Germinal center (tissue), 1 donor: ENCODE data around the gene SERINC5.
"Not testable (repeated sequence)": the region's sequence is repeated elsewhere in the genome, so short reads cannot be mapped to it uniquely, and the experiment has no call there.

ENCODE experiments used
- DNase-seq: peaks from one replicate; pipeline ENCODE4 v3.0.0; 2012; ENCODE audit warnings: mixed read lengths, low spot score

SERINC5 gene

DNA sequence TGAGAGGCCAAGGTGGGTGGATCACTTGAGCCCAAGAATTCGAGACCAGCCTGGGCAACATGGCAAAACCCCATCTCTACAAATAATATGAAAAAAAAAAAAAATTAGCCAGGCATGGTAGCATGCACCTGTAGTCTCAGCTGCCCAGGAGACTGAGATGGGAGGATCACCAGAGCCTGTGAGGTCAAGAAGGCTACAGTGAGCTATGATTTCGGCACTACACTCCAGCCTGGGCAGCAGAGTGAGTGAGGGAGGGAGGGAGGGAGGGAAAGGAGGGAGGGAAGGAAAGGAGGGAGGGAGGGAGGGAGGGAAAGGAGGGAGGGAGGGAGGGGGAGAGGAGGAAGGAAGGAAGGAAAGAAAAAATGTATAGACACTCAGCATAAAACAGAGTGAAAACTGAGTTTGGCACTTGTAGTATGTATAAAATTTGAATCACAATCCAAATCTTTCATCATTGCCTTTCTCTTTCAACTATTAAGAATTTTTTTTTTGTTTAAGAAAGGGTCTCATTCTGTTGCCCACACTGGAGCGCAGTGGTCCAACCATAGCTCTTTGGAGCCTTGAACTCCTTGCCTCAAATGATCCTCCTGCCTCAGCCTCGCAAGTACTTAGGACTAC, 27.8 kb downstream of the SERINC5 start:
- no peak for DNase-seq

DNA sequence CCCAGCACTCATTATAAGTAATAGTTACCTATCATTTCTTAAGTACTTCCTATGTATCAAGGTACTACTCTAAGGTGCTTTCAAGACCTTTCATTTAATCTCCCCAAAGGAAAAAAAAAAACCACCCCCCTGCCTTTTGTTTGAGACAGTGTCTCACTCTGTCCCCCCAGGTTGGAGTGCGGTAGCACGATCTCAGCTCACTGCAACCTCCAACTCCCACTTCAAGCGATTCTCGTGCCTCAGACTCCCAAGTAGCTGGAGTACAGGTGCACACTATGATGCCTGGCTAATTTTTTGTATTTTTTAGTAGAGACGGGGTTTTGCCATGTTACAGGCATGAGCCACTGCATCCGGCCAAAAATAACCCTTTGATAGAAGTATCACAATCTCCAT, 29.9 kb downstream of the SERINC5 start:
- no peak for DNase-seq

DNA sequence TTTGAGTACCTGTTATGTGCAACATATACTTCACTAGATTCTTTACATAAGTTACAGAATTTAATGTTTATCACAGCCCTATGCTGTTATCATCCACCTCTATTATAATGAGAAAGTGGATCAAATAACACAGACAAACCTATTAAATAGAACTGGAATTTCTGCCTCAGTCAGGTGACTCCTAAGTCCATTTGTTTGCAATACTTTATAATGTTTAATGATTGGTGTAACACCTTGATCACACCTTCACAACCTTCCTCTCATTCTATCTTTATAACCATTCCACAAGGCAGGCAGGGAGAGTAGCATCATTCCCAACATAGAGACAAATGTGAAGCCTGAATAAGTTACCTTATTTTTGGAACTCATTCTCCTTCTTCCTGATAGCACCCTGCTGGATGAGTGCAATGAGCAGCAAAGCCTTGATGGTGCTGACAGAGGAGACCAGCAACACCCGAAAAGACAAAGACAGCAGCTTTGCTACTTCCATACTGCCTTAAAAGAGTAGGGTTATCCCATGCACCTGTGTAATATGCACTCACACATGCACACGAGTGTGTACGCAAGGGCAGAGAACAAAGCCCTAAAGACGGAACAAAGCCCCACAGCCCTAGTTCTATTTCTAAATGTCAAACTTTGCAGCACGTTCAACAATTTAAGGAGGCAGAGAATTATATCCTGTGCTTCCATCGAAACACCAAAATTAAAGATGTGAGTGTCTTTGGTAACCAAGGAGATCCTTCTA, 30.5 kb downstream of the SERINC5 start:
- DNase-seq = no peak

DNA sequence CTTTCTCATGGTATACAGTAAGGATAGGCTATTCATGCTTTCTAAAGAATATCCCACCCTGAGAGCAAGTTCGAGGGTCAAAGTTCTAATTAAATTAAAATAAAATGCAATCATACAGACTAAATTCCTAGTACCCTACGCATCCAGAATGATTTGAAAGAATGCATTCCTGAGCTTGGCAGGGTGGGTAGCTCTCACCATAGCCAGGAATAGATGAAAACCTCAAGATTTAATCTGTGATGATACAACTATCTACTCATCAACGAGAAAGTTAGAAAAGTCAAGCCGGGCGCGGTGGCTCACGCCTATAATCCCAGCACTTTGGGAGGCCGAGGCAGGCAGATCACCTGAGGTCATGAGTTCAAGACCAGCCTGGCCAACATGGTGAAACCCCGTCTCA, 32.3 kb downstream of the SERINC5 start:
- no peak for DNase-seq

DNA sequence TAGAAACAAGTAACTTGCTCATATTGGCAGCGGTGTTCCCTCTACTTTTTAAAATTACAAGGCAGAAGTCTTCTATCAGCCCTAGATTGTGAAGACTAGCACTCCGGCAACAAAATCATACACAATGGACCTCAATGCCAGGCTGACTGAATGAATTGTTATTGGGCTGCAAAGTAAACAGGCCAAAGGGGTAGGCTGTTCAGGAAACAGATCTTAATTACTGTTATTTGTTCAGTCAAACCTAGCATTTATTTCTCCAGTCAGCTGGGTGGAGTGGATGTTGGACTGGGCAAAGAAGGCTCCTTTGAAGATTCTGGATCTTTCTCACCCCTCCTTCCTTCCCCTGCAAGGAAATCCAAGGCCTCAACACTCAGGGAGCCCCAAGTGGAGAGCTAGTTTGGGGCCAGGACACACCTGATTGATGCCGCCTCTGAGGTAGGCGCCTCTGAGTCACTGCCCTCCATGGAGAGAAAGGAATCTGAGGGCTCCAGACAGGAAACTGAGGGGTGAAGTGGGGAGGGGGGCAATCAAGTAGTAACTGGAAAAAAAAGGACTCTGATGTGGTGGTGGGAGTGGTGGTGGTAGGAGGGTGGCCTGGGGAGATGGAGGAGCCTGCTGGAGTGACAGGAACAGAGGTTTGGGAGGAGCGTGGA, 35.5 kb downstream of the SERINC5 start:
- DNase-seq = no peak

DNA sequence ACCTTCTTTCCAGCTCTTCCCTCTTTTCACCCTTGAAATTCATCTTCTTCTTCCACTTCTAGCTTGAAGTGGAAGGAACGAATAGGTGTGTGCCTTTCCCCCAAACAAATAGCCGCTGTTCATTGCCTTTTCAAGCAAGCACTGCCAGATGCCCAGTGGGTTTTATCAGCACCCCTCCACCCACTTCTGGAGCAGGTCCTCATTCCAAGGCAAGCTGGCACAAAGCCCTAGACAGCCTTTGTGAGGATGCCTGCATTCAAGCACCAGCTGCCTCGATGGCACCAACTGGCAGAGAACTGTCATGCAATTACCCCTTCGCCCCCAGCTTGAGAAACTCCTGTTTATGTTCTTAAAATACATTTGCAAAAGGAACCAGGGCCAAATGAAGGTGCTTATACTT, 36.5 kb downstream of the SERINC5 start:
- DNase-seq = no peak

DNA sequence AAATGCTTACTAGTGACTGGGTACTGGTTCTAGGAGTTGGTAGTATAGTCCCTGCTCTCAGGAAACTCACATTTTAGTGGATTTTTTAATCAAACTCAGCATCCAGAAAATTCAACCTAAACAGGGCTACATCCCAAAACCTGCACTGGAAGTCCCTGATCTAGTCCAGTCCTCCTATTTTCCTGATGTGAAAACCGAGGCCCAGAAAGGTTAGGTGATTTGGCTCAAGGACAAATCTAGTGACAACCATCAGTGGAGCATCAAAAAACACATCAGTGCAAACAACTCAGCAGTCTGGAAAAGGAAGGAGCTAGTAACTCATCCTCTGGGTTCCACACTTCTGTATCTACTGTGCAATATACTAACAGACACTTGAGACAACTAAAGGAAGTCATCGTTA, 38.2 kb downstream of the SERINC5 start:
- DNase-seq = no peak

DNA sequence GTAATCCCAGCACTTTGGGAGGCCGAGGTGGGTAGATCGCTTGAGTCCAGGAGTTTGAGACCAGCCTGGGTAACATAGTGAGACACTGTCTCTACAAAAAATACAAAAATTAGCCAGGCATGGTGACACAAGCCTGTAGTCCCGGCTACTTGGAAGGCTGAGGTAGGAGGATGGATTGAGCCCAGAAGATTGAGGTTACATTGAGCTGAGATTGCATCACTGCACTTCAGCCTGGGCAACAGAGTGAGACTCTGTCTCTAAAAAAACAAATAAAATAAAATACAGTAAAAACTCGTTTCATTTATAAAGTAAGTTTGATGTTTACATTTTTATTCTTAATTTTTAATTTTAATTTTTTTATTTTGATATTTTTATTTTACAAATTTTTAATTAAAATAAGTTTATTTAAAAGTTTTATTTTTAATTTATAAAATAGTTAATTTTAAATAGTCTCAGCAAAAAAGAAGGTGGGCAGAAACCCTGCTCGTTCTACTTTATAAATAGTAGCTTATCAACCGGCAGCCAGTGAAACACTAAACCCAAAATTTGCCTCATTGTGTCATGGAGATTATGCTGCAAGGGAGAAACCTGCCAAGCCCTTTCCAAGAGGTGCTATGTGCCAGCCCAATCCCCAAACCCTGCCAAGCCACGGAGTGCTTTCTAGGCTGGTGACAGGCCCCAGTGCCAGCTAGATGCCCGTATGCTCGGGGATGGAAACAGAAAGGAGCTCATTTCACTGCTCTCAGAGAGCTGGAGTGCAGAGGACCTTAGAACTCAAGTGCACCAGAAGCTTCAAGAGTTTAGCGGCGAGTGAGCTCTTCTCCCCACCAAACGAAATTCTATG, 38.9 kb downstream of the SERINC5 start:
- DNase-seq = no peak

DNA sequence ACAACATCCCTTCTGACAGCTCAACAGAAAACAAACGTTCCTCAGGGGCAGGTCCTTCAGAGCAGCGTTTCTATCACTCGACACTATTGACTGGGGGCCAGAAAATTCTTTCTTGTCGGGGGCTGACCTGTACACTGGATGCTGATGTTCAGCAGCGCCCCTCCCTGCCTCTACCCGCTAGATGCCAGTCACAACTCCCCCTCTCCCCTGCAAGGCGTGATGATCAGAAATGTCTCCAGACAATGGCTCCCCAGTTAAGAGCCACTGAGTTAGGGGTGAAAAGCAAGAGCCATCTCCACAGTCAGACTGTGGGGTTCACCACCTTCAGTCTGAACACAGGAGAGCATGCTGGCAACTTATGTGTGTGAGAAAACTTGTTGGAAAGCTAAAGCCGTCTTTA, 39.8 kb downstream of the SERINC5 start:
- no peak for DNase-seq

DNA sequence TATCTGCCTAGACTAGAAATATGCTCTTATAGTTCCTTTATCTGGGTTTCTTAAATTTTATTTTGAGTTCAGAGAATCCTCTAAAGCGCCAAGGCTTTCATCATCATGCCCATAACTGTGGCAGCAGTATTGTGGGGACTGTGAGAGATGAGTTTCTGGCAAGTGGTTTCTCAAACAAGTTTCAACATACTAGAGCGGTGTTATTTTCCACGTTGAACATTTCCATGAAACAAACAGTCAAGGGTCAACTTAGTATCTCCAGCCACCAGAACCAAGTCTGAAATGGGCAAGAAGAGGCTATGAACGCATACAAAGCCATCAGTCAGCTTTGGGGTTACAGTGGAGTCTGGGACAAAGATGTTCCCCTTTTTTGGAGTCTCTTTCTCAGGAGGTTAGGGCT, 40.3 kb downstream of the SERINC5 start:
- DNase-seq = no peak

DNA sequence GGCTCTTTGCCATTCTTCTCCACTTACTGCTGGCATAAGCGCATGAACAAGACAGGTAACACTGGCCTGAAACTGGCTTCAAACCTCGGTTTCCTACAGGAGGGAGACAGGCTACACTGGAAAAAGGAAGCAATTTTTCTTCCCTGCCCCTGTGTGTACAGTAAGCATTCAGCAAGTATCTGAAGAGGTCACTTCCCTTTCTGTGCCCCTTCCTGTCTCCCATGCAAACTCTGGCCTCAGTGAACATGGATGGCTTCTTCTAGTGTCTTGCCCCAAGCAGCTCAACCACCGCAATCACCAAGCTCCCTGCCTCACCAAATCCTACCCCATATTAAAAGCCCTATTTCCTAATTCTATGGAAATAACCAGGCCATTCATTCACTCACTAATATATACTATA, 42.4 kb downstream of the SERINC5 start:
- DNase-seq = no peak

DNA sequence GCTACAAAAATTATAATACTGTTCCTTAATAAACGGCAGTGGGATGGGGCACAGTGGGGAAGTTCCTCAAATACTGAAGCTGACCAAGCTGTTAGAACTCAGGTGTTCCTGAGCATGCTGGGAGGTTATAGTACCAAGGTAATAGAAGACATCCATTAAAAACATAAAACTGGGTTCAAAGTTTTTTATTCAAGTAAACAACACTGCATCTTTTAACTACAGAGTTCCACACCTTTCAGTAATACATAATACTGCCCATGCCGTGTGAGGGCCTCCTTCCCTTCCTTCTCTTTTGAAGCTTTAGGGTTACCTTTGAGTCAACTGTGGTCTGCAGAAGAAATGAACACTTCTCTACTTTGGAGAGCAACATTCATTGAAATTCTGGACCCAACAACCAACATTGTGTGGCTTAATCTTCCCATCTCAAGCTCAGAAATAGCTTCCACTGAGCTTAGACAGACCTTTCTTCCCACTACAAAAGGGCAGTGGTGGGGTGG, 43.6 kb downstream of the SERINC5 start:
- no peak for DNase-seq

DNA sequence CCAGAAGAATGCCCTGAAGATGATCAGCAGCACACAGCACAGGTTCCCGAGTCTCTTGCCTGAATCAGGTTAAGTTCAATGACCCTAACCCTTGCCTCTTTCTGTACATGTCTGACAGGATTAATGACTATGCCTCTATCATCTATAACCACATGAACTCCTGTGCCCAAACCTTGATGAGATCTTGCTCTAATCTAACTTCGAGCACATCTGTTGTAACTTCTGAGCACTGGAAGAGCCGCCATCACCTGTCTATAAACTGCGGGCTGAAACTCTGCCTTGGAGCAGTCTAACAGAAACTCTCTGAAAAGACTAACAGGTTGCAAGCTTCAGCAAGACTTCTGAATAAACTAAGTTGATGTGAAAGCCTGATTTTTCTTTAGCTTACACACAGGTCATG, 44.5 kb downstream of the SERINC5 start:
- DNase-seq = no peak

DNA sequence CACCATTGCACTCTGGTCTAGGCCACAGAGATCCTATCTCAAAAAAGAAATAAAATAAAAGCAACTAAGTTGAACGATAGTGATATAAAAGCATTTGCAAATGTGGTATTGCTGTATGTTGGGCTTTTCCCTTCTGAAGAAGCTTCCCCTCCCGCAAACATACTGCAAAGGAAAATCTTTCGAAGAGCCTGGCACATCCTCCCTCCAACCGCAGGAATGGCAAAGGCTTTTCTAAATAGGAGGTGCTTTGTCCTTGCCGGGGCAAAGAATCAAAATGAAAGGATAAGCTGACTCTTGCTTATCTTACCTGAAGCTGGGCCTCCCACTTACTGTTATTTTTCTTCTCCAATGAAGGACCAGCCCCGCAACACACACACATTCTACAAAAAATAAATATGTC, 45.8 kb downstream of the SERINC5 start:
- no peak for DNase-seq

DNA sequence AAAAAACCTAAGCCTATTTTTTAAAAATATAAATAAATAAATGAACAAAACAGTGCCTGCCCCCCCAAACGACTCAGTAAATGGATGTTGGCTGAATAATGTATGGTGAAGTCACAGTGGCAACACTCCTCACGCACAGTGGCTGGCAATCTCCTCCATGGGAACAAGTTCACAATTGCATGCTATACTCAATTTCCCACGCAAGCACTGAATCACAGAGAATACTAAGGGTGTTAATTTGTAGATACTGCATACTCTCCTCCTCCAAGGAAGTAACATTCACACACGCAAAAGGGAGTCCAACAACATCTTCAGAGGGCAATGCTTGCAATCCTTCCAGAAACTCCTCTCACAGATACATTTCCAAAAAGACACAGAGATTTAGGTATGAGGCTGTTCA, 47.5 kb downstream of the SERINC5 start:
- DNase-seq = no peak

DNA sequence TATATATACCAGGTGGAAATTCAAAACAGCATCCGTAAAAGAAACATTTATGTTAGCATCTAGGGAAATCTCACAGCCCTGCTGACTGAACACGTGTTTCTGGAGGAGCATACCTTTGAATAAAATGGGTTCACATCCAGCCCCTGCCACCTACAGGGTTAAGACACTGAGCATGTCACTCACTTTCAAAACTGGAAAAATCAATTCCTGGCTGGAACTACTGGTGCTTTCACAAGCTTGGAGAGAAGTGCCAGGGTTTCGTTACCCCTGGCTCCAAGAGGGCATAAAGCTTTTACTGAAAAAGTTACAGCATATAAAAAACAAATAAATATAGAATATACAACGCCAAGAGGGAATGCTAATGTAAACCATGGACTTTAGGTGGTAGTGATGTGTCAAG, 48.0 kb downstream of the SERINC5 start:
- DNase-seq = no peak

DNA sequence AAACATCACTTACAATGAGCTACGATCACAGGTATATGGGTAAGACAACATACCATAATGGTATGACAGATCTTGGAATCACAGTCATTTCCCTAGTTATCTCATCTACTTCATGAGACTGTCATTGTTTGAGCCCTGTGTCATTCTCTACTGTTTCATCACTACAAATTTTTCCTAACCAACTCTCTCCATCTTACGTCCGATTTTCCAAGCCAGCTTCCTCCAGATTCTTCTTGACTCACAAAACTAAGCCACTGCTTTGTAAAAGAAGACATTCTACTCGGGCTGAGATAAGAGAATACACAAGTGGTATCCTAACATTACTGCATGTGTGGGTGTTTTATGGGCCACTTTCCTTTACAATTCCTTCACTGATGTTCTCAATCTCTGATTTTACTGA, 49.6 kb downstream of the SERINC5 start:
- DNase-seq = no peak

DNA sequence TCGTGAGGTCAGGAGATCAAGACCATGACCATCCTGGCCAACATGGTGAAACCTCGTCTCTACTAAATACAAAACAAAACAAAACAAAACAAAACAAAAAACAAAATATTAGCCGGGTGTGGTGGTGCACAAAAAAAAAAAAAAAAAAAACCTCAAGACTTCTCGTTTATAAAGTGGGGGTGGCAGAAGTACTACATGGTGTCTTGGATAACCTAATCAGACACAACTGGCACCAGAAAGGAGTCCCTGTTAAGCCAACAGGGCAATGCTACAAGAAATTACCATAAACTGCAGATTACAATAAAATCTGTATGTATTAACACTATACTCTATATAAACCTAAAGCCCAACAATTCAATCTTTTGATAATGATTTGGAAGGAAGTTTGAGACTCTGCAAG, 50.0 kb downstream of the SERINC5 start:
- DNase-seq = no peak

DNA sequence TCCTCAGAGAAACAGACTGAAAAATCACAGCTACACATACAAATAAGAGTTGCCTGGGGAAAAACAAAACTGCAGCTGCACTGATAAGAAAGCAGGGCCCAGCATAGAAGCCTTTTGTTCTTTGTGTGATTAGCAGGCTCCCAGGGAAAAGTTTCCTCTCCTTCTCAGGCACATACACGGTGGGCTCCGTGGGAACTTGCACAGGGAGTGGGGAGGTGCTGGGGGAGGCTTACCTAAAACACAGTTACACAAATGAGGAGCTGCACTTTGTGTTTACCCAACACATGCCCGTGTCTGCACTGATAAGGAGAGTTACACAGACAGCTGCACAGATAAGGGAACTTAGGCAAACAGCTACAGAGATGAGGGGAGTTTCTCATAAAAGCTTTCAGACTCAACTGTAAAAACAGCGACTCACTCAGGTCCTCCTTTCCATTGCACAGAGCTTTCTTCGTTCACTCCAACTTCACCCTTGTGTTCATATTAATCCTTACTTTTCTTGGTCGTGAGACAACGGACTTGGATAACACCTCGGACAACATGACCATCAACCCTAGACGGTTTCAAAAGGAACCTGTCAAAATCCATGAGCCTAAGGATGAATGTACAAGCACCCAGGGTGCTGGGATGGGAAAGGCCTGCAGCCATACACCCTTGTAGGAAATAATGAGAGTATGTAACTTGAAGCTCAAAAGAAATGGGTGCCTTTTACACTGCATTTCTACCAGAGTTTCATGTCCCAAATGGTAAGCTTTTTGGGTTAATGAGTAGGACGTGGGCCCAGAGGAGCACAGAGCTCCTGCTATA, 50.8 kb downstream of the SERINC5 start:
- DNase-seq = no peak

DNA sequence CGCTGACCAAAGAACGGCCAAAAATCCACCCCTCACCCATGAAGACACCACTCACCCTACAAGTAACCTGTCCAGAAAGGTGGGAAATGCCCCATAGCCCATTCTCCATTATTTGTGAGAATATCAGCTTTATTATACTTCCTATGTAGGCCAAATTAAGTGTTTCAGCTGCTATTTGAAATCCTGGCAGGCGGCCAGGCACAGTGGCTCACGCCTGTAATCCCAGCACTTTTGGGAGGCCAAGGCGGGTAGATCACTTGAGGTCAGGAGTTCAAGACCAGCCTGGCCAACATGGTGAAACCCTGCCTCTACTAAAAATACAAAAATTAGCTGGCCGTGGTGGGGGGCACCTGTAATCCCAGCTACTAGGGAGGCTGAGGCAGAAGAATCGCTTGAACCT, 54.1 kb downstream of the SERINC5 start:
- not testable (repeated sequence) for DNase-seq

DNA sequence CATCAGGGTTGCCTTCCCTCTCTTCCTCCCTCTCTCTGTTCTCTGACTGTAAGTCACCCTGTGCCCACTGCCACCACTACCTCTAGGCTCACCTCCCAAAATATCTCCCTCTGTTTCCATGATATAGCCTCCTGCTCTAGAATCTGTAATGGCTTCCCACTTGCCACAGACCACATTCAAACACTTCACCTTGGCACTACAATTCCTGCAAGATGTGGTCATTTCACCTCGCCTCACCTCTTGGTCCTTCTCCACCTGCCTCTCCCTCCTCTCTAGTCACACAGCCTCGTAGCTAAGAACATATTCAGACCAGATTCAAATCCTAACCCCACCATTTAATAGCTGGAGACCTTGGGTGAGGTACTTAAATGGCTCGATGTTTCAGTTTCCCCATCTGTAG, 56.9 kb downstream of the SERINC5 start:
- DNase-seq = no peak

DNA sequence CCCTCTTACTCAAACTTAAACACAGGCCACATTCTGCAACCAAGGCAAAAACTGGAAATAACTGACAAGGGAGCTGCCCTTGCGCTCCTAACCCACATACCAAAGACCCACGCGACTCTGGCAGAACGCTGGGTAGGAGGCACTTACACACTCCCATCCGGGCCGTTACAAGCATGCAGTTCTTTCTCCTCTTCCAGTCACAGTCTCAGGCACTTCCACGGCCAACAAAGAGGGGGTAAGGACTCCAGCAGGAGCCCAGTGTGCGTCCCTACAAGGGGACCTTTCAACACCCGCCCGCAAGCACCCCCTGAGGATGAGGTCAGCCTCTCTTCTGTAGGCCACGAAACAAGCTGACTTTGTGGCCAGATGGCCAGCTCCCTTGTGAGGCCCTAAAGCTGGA, 57.4 kb downstream of the SERINC5 start:
- no peak for DNase-seq
